Muscle of arm (tissue), 14 donors: ENCODE data around the gene BARX1. TPM values are rescaled to one million over a fixed set of nuclear protein-coding genes. Genes with fewer than 3 reads are reported as not detected.
"Not testable (repeated sequence)": the region's sequence is repeated elsewhere in the genome, so short reads cannot be mapped to it uniquely, and the experiment has no call there.

ENCODE experiments used
- DNase-seq: peaks from one replicate; pipeline ENCODE4 v3.0.0-alpha.2; 2013
- long read RNA-seq, 11 donors: transcript quantifications; one replicate each; lab custom pipeline, GENCODE V29; 2026
- polyA plus RNA-seq, 12 donors: library from polyadenylated mRNA; unstranded; fragments of 120-200 nt; gene quantifications; one replicate each; pipeline ENCODE4 v1.2.1, GENCODE V29; 2013; ENCODE audit not compliant: insufficient read length in 12 of 12

Gene BARX1, protein sequence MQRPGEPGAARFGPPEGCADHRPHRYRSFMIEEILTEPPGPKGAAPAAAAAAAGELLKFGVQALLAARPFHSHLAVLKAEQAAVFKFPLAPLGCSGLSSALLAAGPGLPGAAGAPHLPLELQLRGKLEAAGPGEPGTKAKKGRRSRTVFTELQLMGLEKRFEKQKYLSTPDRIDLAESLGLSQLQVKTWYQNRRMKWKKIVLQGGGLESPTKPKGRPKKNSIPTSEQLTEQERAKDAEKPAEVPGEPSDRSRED
- polyA plus RNA-seq, result under 1 TPM in 2 of 12 donors, not detected in 10; 0.09 to 0.41 TPM
- long read RNA-seq, donor 1, result 0 reads
- long read RNA-seq, donor 2, result 0 reads
- long read RNA-seq, donor 3, result 0 reads
- long read RNA-seq, donor 4, result 0 reads
- long read RNA-seq, donor 5, result 0 reads
- long read RNA-seq, donor 6, result 0 reads
- long read RNA-seq, donor 7, result 0 reads
- long read RNA-seq, donor 8, partial matches to known transcripts, result 0 of 1 reads
- long read RNA-seq, donor 8, other reads (novel, unspliced or antisense), result 0 of 1 reads
- long read RNA-seq, donor 9, result 0 reads
- long read RNA-seq, donor 10, result 0 reads
- long read RNA-seq, donor 11, result 0 reads

DNA sequence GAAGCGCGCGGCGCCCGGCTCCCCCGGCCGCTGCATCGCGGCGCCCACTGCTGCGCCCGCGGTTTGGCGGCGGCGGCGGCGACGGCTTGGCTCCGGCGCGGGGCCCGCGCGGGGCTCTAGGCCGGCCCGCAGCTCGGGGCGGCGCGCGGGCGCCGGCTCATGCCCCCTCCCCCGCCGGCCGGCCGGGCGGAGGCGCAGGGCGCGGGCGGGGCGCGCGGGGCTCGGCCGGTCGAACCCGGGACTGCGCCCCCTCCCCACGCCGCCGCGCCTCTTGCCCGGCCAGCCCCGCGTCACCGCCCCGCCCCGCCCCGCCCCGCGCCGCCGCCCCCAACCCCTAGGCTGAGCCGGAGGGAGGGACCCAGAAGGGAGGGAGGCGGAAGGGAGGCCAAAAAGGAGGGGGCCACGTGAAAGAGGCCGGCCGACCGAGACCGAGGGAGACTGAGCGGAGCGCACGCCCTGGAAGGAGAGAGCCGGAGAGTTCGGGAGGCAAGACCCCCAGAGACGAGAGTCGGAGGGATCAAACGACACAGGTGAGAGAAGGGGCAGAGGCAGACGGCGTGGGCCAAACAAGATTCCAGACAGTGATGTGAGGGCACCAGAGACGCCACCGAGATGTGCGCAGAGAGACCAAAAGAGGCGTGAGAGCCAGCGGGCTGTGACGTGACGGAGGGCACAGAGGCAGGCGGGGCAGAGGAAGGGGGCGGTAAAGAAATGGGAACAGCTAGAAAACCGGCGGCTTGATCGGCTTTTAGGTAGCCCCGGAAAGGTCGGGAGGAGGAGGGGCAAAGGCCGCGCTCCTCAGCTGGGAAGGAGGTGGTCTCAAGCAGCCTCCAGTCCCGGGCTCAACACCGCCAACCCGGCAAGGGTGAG lies at the start of gene BARX1:
BARX1 (minus strand) TSS at position 245 of the 870 bp plus-strand sequence; CDS start at position 36, 209 bp downstream.
- no peak for DNase-seq

DNA sequence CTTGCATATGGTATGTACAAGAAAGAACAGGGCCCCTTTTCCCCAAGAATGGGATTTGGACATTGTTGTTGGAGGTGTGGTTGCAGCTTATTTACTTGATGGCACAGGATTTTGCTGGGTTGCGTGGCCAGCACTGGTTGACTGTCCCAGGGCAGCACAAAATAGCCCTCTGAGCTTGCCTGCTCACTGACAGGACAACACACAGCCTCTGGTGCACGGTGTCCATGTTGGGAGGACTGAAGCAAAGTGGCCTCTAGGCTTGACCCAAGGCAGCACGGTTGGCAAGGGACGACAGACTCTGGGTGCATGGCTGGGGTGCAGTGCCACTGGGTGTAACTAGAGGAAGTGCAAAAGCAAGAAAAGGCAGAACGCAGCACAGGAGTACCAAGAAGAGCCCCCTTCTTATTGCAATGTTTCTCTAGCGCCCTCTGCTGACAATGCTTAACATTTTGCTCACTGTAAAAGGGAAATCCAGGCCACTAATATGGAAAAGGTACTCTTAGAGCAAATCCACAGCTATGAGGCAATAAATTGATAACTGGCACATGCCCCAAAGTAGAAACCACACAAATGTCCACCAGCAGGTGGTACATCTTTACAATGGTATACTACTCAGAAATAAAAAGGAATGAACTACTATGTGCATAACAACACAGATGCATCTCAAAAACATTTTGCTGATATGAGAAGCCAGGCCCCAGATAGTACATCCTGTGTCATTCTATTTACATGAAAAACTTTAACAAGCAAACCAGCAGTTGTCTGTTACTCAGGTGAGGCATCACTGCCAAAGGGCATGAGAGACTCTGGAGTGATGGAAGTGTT lies 47.4 kb upstream of the BARX1 start:
- no peak for DNase-seq

DNA sequence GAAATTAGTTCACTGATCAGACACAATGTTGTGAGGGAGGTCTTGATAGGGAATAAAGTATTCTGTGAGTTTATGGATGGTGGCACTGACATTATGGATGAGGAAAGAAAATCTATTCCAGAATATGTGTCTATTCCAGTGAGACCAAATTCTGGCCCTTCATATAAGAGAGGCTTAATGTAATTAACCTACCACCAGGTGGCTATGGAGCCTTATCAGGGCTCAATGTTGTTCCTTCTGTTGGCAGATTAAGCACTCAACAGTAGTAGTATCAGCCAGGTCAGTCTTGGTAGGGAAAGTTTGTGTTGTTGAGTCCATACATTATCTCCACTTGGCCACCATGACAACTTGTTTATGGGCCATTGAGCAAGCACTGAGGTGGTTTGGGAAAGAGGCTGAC lies 41.7 kb upstream of the BARX1 start:
- no peak for DNase-seq

DNA sequence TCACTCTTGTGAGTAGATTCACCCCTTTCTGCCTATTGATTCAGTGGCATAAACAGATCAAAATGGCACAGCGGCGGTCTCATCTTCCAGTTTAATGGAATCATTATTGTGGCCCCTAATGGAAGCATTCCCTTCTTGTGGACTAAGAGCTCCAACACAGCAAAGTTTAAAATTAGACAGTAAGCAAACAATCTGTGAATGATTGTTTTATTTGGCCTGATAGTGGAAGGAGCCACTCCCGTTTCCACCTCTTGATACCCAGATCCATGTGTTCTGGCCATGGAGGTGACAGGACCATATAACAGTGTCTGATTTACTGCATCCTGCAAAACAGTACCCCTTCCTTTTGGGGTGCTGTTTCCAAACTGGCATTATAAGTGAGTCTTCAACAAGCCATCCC lies 41.2 kb upstream of the BARX1 start:
- DNase-seq, result no peak

DNA sequence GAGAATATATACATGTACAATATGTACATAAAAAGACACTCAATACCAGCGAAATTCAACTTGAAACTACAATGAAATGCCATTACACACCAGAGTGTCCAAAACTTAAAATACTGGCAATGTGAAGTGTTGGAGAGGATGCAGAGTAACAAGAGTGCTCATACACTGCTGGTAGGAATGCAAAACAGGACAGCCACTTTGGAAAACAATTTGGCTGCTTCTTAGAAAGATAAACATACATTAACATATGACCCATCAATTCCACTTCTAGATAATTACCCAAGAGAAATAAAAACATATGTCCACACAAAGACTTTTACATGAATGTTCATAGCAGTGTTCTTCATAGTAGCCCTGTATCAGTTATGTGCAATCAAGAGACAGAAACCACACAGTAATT lies 39.4 kb upstream of the BARX1 start:
- no peak for DNase-seq

DNA sequence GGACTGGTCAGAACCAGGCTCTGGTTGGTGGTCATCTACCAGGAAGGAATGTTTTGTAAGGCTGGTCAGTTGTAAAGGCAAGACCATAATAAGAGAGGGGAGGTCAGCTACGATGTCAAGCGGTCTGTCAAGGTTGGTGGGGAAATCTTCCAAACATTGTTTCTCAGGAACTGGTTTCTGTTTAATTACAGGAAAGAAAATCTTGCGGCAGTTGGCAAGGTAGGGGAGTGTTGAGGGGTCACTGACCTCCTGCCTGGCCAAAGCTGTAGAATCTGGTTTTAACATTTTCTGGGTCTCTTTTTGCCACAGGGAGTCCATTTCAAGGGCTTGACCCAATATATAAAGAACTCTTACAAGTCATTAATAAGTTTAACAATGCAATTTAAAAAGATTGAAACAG lies 39.0 kb upstream of the BARX1 start:
- DNase-seq, result no peak

DNA sequence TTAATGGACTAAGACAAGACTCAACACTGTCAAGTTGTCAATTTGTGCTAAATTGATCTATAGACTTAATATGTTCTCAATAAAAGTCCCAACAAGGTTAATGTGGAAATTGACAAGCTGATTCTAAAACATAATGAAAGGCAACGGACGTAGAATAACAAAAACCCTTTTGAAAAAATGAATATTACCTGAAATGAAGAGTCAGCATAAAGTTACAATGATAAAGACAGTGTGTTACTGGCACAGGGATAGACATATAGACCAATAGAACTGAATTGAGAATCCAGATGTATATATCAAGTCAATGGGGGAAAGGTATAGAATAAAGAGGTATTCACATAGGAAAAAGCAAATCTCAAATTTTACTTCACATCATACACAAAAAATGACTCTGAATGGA lies 37.7 kb upstream of the BARX1 start:
- no peak for DNase-seq

DNA sequence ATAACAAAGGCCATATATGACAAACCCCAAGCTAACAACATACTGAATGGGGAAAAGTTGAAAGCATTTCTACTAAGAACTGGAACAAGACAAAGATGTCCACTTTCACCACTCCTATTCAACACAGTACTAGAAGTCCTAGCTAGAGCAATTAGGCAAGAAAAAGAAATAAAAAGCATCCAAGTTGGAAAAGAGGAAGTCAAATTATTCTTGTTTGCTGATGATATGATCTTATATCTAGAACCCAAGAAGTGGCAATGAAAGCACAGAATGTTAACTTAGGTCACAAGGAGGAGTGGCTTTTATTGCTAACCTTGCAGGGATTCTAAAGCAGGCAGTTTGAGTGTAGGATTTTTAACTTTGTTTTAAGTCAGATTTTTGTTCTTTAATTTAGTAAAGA lies 35.3 kb upstream of the BARX1 start:
- no peak for DNase-seq

DNA sequence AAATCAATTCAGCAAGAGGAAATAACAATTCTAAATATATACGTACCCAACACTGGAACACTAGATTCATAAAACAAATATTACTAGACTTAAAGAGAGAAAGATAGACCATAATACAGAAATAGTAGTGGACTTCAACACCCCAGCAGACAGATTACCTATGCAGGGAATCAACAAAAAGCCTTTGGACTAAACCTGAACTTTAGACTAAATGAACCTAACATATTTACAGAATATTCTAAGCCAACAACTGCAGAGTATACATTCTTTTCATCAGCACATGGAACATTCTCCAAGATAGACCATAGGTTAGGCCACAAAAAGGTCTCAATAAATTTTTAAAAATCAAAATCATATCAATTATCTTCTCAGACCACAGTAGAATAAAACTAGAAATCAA lies 32.9 kb upstream of the BARX1 start:
- DNase-seq, result no peak

DNA sequence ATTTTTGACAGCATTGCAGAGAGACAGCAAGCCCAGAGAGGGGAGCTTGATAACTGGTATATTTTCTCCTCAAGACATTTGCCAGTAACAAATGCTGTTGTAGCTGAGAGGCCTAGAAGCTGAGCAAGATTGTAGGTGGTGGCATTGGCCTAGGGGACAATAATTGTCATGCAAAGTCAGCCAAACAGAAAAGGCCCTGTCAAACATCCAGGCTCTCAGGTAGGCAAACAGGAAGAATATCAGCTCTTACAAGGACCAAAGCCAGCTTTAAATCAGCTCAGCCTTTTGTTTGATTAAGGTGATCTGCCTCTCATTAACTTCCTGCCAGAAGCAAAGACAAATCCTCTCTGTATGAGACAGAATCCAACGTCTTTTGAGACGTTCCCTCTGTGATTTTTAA lies 29.7 kb upstream of the BARX1 start:
- no peak for DNase-seq

DNA sequence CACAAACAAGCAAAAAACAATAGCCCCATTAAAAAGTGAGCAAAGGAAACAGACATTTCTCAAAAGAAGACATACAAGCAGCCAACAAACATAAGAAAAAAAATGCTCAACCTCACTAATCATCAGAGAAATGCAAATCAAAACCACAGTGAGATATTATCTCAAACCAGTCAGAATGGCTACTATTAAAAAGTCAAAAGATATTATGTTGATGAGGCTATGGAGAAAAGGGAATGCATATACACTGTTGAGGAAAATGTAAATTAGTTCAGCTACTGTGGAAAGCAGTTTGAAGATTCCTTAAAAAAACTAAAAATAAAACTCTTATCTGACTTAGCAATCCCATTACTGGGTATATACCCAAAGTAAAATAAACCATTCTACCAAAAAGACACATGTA lies 28.7 kb upstream of the BARX1 start:
- DNase-seq, result no peak

DNA sequence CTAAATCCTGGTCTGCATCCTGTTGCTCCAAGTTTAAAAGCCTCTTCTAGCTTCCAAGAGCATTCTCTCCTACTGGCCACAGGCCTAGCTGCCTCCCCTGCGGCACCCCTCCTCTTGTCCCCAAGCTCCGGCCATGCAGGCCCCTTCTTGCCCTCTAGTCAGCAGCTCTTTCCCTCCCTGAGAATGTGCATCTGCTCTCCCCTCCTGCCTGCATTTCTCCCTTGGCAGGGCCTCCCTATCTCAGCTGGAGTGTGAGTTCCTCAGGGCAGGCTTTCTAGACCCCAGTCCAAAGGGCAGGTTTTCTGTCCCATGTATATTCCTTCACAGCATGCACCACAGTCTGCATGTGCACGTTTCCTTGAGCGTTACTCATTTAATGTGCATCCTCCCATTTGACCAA lies 24.6 kb upstream of the BARX1 start:
- DNase-seq, result no peak

DNA sequence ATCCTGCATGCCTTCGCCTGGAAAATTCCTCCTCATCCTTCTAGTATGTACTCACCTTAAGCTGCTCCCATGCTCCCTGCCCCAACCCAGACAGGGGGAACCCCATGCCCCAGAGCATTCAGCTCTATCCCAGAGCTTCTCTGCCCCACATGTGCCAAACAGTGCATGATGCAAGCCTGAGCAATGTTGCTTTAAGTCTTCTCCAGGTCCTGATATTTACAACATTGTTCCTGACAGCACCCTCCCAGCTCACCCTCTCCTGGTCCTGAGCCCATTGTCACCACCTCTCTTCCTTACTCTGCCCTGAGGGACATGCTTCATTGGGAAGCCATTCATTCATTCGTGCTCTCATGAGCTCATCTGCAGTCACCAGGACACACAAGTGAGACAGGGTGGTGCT lies 23.4 kb upstream of the BARX1 start:
- DNase-seq, result no peak

DNA sequence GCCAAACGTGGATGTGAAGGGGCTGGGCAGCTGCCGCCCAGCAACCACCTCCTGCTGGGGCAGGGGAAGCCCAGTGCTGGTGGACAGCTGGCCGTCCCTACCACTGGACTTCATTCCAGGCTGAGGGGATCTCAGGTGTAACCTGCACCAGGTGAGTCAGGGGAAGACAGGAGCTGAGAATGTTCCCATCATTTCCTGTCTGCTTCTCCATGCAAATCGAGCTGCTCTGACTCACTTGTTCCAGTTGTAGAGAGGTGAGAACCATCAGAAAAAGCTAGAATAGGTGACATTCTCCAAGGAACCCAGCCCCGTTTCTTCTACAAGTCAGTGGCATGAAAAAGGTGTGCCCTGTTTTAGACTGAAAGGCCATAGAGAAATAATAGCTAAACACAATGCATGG lies 21.8 kb upstream of the BARX1 start:
- no peak for DNase-seq

DNA sequence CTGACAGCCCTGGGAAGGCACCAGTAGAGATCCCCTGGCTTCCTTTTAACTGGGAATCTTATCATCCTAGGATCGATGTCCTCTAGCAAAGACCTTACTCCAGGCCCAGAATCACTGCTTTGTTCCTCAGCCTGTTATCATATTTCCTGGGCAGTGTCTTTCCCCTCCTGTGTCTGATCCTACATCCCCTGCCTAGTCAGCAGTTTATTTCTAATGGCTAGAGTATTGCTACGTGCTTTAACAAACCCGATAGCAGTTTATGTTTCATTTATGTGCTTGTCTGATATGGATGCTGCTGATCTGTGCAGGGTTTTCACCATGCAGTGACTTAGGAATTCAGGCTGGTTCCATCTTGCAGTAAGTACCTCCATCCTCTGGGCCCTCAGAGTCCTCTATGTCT lies 20.9 kb upstream of the BARX1 start:
- no peak for DNase-seq

DNA sequence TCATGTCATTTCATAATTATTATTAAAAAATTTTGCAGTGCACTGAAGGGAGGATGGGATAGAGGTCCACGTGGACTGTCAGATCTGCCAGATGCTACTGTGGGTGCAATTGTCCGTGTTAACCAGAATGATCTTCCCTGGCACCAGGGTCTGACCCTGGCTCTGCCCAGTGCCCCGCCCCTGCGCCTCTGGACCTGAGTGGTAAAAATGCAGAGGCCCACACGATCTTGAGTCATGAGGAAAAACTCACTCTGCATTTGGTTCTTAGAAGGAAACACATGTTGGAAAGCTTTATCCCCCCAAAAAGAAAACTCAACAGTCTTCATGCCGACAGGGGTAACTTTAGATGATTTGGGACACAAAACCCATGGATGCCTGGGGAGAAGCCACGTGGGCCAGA lies 20.1 kb upstream of the BARX1 start:
- DNase-seq, result no peak

DNA sequence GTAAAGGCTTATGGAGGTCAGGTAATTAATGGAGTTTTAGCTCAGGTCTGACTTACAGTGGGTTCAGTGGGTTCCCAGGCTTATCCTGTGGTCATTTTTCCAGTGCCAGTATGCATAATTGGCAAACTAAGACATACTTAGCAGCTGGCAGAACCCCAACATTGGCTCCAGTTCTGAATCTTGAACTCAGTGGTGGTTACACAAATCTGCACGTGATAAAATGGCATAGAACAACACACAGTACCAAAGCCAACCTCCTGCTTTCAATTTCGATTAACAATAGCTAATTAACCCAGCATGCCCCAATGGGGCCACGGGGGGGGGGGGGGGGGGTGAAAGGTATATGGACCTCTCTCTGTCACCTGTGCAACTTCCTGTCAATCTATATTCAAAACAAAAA lies 19.0 kb upstream of the BARX1 start:
- no peak for DNase-seq

DNA sequence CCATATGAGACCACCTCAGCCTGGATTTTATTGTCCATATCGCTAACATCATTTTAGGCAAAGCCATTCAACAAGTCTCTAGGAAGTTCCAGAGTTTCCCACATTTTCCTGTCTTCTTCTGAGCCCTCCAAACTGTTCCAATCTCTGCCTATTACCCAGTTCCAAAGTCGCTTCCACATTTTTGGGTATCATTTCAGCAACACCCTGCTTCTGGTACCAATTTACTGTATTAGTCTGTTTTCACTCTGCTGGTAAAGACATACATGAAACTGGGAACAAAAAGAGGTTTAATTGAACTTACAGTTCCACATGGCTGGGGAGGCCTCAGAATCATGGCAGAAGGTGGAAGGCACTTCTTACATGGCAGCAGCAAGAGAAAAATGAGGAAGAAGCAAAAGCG lies 17.5 kb upstream of the BARX1 start:
- DNase-seq, result not testable (repeated sequence)

DNA sequence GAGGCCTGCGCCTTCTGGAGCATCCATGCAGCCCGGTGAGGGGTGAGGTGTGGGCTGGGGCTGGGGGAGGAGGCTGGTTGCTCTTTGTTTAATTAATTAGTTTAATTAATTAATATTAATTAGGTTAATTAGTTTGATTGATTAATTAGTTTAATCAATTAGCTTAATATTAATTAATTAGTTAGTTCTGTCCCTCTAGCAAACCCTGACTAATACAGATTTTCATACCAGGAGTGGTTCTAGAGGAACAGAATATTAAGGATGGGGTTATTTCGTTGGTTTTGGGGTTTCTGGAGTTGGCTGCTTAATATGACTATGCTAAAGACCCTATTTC lies 14.1 kb upstream of the BARX1 start:
- no peak for DNase-seq

DNA sequence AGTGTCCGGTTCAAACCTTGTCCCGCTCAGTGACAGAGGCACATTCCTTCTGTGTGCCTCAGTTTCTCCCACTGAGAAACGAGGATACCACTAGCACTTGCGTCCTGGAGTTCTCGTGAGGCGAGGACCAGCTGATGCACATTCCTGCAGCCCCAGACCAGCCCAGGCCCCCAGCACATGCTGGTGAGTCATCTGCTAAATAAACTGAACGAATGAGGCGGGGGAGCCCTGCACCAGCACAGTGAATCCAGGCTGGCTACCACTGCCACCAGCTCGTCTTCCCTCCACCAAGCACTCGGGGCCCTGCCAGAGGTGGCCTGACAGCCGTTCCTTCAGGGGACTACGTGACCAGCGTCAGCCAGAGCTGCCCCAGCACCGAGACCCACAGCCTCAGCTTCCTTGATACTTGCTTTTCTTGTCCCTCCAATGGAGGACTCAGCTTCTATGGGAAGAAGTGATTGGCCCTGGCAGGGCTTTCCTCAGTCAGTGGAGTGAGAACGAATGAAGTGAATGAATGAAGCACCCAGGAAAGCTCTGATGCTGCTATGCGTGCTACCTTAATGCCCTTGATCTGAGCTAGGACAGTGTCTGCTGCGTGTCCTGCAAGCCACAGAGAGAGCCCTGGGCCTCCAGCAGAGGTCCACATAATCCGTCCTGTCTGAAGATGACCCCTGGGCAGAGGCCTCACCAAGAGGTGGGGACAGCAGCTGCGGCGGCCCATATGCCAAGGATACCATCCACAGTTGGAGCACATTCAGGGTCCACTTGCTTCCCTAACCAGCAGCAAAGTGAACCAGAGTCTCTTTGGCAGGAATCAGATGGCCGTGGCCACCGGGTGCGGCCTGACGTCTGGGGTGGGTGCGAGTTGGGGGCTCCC lies 13.5 kb upstream of the BARX1 start:
- no peak for DNase-seq
